GM13977 (cell line): ENCODE results near the gene ERN1.

Experiments
- DNase-seq: peaks from one replicate; pipeline ENCODE4 v3.0.0; 2012; ENCODE audit warnings: low spot score
- in situ Hi-C: fragments of 300-500 bp; cut with MboI; formaldehyde crosslinking; loops from one replicate; pipeline ENCODE4 v1.12.0; 2022; ENCODE audit warnings: low sequenced_read_pairs, low pct_unique_long_range_greater_than_20kb, mixed read lengths, inconsistent platforms; ENCODE audit not compliant: unreplicated experiment
- TF ChIP-seq, protein P1 (sequence below): IDR thresholded peaks from 2 replicates; pipeline ENCODE4 v1.5.1; 2012; ENCODE audit warnings: mild to moderate bottlenecking, control low read depth; ENCODE audit not compliant: insufficient read depth; ENCODE audit errors: extremely low read depth, missing control alignments

ERN1 gene

DNA sequence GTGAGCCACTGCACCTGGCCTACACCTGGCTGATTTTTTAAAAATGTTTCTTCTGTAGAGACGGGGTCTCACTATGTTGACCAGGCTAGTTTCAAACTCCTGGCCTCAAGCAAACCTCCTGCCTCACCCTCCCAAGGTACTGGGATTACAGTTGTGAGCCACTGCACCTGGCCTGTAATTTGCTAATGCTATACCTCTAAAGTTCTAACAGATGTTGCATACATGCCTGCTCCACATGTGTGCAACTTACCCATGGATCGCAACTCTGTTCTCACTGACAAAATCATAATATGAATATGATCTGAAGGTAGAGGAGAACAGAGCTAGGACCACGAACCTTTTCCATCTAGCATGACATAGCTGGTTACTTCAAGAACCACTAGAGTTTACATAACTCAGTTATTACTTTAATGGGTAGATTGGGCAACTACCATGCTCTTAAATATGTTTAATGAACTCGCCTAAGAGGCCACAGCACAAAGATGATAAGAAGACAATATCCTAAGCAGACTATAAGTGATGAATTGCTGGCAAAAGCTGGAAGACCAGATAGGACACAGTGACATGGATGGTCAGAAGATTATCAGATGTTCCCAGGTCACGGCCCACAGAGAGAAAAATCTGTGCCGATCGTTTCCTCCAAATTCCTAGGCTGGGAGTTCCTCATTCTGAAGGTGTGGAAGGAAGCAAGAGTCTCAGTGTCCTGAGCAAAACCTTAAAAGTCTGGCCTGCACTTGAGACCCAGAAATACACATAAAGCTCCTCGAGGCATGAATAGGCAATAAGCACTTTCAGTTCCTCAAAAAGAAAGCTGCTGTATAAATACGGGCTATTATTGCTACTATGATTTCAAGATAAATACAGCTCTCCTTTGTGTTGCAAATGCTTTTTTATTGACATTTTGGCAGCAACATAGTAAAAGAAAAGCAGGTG, 55.9 kb downstream of the ERN1 start:
- peak; percentile 64 for DNase-seq
- TF ChIP-seq, protein P1, sequence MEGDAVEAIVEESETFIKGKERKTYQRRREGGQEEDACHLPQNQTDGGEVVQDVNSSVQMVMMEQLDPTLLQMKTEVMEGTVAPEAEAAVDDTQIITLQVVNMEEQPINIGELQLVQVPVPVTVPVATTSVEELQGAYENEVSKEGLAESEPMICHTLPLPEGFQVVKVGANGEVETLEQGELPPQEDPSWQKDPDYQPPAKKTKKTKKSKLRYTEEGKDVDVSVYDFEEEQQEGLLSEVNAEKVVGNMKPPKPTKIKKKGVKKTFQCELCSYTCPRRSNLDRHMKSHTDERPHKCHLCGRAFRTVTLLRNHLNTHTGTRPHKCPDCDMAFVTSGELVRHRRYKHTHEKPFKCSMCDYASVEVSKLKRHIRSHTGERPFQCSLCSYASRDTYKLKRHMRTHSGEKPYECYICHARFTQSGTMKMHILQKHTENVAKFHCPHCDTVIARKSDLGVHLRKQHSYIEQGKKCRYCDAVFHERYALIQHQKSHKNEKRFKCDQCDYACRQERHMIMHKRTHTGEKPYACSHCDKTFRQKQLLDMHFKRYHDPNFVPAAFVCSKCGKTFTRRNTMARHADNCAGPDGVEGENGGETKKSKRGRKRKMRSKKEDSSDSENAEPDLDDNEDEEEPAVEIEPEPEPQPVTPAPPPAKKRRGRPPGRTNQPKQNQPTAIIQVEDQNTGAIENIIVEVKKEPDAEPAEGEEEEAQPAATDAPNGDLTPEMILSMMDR: no peak
- in situ Hi-C loops: no loop called here

DNA sequence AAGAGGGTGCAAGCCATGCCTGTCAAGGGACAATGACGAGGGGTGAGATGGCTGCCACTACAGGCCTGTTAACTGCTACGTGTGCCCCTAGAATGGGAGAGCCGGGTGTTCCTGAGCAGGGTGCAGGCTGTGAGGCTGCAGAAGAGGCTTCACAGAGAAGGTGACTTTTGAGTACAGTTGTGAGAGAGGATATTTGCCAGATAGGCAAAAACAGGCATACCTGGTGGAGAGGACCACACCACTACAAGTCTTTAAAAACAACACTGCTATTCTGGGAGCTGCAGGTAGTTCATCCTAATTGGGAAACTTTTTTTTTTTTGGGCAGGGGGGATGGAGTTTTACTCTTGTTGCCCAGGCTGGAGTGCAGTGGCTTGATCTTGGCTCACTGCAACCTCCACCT, 58.8 kb downstream of the ERN1 start:
- DNase-seq: no peak
- TF ChIP-seq, protein P1: no peak
- in situ Hi-C loops: no loop called here

DNA sequence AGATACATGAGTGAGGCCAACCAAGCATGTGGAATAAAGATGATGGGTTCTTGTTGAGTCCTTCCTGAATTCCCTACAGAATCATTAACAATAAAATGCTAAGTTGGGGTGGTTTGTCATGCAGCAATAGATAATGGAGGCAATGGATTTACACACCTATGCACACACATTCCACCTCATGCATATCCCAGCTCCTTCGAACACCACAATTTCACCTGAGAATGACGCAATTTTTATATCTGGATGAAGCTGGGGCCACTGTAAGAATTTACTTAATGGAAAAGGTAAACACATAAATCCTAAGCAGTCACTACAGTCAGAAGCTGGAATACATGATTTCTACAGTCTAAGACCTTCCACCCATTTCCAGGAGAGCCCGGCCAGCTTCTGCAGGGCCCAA, 59.7 kb downstream of the ERN1 start:
- in situ Hi-C loops: no loop called here

DNA sequence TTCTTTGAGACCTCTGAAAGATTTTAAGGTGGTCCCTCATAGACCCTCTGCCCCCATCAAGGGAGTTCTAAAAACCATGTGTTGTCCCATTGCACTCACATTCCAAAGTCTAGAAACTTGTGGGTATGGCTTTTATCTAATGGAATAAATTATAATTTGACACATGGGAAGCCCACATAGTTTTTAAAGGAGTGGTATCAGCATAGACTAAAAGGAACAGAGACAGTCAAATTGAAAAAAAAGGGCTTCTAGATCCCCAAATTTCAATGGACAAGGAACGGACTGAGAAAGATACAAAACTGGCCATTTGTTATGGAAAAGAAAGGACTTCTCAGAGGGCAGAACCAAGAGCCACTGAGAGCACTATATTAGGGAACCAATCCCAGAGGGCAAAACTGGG, 60.8 kb downstream of the ERN1 start:
- no peak for DNase-seq
- TF ChIP-seq, protein P1: no peak
- in situ Hi-C loops: no loop called here

More for the DNA sequence above, 59.7 kb downstream of the ERN1 start:
- TF ChIP-seq, protein P1: no peak
- no peak for DNase-seq

DNA sequence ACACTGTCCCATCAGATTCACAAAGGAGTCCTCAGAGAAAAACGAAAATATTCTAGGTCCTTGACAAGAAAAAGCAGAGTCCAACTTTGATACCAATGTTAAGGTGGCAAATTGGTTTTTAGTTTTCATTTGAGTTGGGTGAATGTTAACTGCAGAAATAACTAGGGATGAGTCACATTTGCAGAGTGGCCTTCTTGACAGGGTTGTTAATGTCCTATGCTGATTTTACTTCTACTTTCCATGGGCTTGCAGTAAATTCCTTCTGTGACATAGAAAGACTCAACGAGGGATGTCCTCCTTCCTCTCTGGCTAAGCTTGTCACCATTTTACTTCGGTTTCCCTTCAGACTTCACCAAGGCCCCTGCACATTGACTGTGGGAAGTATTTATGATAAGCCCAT, 62.3 kb downstream of the ERN1 start:
- in situ Hi-C loops: no loop called here
- DNase-seq: no peak
- TF ChIP-seq, protein P1: no peak

DNA sequence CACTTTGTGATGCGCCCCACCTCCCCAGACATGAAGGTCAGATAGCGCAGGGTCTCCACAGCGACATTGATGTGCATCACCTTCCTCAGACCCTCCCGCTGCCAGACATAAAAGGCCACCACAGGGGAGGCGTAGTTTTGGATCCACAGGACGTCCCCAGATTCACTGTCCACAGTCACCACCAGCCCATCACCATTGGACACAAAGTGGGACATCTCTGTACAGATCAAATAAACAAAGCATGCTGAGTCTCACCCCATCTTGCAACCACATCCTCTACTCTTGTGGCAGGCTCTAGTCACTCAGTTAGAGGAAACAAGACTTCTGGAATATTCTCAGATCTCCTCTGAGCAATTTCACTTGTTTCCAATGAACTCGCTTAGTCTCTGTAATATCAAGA, 63.2 kb downstream of the ERN1 start:
- TF ChIP-seq, protein P1: no peak
- DNase-seq: no peak
- in situ Hi-C loops: no loop called here

DNA sequence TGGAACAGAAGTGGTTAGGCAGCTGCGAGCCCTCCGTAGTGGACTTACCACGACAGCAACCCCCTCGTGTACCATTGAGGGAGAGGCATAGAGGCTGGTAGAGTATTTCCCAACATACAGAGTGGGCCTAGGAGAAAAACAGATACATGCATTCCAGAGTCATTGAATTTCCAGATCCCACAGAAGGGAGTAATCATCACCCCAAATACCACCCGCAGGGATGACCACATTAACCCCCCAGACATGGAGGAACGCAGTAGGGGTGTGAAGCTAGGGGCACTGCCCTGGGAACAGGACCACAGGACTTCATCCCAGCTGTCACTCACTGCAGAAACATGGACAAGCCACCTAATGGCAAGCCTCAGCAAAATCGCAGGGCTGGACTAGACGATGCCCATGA, 64.8 kb downstream of the ERN1 start:
- in situ Hi-C loops: no loop called here
- TF ChIP-seq, protein P1: no peak
- DNase-seq: no peak
